Stimulated activated CD4-positive, alpha-beta T cell treated with anti-CD3 and anti-CD28 coated beads, Interleukin-1b, Interleukin-23, amount 100 ng/mL, for 48 hours (primary cell): ENCODE measurements around the gene STK38.
"Not testable (repeated sequence)": the region's sequence is repeated elsewhere in the genome, so short reads cannot be mapped to it uniquely, and the experiment has no call there.

ENCODE experiments used
- DNase-seq: peaks from one replicate; pipeline ENCODE4 v3.0.0-alpha.2; 2020

The STK38 gene

DNA sequence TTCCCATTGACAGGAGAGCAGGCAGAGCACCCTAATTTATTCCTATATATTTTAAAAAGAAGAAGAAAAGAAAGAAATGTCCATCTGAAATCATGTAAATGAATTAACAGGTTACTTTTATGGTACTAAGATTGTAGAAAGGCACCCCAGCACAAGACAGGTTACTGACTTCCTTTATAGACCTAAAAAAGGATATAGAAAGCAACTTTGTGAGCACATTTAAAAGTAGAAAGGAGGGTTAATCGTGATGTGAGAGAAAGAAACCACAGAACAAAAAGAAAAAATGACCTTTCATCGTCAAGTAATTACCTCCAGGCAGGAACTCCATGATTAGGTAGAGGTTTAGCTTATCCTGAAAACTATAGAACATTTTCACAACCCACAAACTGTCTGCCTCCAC lies 29.9 kb downstream of the STK38 start:
- DNase-seq, result no peak

DNA sequence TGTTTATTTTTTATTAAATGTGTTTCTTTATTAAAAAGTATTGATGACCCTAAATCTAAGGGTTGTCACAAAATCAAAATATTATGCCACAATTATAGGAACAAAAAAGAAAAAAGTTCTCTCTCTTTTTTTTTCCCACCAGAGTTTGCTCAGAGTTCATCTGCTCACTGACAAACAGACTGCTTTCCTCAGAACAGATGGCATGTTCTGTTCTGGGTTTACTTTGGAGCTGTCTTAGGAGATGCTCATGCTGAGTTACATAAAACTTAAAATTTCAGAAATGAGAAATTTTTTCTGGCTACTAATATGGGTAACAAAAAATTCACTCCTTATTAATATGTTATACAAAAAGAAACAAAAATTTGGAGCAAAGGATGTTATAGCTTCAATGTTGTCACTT lies 30.3 kb downstream of the STK38 start:
- DNase-seq, result no peak

DNA sequence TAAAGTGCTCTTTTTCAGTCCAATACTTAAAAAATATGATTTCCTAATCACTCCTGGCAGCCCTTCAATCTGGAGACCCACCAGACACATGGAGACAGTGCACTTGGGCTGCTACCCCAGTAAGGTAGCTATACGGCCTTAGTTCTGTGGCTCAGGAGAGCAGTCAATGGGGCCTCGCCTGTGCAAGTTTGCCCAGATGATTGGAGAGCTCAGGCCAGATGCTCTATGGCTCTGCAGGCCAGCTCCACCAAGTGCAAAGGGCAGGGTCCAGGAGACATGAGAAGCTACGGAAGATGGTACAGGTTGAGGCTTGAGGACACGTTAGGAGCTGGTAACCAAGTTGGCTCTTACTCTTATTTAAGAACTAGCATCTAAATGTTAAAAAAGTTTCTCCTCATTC lies 30.7 kb downstream of the STK38 start:
- DNase-seq, result no peak

DNA sequence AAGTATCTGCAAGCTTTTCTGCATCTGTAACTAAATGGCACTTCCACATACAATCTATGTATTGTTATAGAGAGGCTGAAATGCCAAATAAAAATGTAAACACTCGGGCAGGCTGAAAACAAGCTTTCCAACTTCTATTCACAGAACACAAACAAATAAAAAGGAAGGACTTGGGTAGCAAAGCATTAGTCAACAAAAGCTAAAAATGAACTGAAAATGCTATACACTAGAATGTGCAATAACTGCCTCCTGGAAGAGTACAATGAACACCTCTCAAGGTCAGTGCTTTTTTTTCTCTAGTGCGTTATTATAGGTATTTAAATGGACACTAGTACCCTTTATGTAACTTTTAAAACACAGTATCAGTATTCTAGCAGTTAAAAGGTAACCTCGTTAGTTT lies 31.4 kb downstream of the STK38 start:
- DNase-seq, result no peak

DNA sequence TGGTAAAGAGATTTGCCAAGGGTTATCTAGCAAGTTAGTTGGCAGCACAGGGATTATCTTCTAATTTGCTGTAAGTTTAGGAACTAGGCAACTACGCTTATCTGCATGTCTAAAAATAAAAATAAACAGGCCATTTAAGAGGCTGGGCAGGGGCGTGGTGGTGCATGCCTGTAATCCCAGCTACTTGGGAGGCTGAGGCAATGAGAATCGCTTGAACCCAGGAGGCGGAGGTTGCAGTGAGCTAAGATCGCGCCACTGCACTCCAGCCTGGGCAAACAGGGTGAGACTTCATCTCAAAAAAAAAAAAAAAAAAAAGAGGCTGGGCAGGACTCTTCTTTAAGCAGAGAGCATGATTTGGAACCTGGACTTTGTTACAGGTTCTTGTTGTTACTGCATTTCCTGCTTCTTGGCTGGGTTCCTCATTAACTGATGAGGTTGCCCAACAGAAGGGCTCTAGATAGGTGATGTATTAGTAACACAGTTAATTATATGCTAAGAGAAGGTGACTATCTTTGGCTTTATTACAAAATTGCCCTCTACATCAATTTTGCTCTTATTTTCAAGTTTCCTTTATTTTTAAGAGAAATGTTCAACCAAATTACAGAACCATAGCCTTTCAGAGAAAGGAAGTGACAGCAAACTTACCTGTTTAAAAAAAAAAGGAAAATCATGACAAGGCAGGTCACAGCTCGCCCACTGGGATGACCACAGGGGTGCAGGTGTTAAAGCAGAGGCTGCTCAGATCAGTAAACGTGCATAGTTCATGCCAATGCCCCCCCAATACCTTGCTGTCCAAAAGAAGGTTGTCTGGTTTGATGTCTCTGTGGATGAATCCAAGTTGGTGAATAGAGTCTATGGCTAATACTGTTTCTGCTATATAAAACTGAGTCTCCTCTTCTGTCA lies 32.5 kb downstream of the STK38 start:
- DNase-seq, result no peak

DNA sequence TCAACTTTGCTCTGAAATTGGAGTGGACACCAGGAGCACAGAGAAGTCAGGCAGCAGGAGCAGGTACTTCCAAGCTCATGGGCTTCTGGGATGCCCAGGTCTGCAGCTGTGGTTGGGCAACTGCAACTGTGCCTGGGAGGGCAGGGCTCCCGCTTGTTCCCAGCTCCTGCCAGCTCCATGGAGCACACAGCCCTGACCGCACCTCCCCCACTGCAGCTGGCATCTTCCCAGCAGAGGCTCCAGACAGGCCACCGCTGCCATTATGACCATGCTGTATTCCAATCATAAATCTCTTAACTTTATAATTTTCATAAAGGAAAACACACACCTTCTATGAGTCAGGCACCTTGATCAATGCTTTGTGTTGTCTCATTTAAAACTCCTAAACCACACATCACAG lies 36.9 kb downstream of the STK38 start:
- DNase-seq, result no peak

DNA sequence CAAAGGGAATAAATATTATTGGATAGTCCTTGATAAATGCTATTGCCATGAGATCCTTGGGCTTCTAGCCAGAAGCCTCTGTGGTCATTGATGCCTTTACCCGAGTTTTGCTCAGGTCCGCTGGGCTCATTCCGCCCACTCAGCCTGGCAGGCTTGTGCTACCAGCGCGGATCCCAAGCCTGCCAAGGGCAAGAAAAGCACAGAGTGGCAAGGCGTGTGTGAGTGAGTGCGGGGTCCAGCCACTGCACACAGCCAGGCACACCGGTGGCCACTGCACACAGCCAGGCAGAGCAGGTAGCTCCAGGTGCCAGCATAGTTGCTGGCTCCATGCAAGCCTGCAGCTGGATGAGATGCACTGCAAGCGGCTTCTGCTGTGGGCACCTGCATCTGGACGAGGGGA lies 38.7 kb downstream of the STK38 start:
- DNase-seq, result no peak

DNA sequence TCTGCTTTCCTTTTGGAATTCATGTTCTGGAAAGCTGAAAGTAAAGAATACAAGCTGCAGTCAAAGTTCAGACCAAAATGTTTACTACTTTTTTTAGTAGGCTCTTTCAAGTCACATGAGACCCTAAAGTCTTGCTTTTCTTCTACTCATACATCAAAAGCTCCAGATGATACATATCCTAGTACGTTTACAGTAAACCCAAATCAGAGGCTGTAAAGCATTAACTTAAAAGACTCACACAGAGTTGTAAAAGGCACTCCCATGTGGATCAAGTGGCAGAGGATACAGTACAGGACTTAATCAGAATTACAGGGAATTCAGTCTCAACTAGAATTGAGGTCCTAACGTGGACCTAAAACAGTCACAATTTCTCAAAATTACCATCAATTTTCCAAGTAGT lies 40.7 kb downstream of the STK38 start:
- no peak for DNase-seq

DNA sequence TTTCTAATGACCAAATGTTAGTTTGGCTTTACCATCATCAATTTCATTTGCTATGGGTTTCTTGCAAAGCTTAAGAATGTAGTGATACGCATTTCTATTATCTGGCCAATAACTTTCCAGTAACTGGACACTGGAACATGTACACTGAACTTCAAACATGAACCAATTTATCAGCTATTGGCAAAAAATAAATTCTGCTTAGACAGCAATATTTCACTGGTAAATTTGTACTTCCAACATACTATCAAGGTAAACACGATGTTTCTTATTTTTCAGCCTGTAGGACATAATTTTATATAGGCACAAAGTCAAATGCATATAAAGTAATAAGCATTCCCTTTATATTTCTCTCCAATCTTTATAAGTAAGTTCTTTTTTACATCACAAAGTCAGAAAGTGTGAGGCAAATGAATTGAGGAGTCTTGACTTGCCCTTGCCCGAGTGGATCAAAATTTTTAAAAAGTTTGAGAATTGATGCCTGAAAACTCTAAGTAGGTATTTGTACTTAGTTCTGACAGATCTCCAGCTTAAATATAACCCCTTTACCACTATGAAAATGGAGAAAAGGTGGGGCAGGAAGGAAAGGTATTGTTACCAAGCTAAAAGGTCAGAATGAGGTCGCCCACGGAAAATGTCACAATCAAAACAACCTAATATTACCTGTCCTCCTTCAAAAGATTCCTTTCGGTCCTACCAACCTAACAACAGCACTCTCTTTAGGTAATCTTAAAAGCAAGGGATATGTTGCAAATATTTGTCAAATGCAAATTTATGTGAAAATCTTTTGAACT lies 41.3 kb downstream of the STK38 start:
- no peak for DNase-seq

DNA sequence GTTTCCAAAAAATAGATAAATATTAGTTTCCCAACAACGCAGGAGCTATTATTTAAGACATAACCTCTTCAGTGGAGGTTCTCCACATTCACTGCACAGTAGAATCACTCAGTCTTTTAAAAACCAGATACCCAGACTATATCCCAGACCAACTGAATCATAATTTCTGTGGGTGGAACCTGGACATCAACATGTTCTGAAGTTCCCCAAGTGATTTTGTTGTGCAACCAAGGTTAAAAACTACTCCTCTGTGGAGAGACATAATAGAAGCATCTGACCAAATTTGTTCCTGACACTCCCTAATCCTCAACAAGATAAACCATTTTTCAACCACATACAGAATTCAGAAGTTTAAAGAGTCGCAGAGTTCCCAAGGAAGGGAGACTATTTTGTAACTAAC lies 42.3 kb downstream of the STK38 start:
- DNase-seq, result no peak

DNA sequence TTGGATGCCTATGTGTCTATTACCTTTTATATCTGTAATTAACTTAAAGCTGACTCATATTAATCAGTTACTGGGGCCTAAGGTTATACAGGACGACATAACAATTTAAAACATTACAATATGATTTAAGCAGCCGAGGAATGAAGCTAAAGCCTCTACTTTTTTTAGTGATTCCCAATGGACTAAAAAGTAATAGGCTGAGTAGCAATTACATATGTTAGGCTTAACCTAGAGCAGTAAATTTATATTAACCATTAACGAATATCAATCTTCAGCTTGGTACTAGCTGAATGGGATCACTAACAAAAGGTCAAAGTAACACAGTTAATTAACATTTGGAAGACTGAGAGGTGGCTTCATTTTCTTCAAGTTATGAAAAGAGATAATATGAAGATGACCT lies 43.1 kb downstream of the STK38 start:
- DNase-seq, result no peak

DNA sequence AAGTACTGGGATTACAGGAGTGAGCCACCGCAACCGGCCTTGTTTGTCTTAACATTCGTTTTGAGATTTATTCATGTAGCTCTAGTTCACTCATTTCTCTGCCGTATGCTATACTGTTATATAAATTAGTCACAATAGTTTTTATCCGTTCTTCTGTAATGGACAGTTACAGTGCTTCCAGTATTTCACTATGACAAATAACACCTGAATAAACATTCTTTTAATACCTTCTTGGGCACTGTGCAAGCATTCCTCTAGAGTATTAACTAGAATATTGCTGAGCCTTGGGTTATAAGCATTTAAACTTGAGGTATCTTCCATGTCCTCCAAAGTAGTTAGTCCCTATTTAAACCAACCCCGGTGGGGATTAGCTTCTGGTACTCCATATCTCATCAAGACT lies 45.6 kb downstream of the STK38 start:
- DNase-seq, result no peak

DNA sequence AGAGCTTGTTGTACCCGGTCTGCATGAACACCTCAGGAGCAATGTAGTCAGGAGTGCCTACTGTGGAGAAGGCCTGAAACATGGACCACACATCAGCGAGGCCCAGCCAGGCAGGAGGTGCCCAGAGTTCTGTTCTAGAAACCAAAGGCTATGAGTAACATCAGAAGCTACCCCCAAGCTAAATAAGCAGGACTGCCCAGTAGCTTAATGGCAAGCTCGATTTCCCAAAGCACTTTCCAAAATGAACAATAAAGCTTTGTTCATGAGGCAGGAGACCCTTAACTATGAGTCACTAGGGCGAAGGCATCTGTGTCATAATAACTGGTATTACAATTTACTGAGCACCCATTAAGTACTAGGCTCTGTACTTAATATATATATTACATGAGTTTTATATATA lies 47.4 kb downstream of the STK38 start:
- DNase-seq, result no peak

DNA sequence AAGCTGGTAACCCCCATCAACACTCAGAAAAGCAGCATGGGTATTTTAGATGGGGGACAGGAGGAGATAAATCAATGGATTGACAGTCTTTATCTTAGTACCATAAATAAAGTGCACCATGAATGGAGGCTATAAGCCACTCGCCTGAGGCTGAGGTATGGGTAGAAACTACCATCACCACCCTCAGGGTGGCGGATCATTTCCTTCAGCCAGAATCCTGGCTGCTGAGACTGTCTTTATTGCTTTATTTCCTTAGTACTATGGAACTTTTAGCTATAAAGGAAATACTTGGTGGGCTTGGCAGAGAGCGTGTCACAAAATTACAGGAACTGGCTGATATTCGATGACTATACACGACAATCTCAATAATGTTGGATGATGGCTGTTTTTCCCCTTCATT lies 52.2 kb downstream of the STK38 start:
- no peak for DNase-seq

DNA sequence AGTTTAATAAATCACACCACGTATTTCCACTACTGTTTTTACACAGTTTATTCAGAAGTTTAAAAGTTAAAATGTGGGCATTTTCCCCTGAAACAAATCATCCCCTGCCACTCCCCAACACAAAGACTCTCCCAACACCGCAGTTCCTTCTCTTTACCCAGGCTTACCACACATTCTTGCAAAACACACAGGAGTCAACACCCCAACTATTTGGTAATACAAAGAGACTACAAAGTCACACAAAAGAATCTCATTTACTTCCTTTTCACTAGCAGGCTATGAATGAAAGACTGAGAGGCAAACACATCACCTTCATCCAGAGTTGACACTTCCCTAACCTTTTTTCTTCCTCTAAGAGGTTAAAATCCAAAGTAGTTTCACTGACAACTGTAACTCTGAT lies 53.4 kb downstream of the STK38 start:
- DNase-seq, result no peak

DNA sequence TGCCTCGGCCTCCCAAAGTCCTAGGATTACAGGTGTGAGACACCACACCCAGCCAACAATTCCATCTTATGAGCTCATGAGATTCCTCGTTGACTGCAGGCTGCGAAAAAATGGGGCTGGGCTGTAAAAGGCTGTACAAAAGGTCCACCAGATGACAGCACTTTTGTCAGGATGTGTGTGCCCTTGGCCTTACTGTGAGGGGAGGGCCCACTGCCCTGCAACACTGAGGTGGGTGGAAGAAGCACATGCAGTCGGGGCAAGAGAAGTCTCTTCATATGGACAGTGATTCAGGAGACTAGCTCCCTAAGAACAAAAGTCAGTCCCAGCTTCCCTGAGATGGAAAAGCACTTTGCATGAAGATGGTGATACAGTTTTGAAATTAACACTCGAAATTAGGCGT lies 54.0 kb downstream of the STK38 start:
- no peak for DNase-seq

DNA sequence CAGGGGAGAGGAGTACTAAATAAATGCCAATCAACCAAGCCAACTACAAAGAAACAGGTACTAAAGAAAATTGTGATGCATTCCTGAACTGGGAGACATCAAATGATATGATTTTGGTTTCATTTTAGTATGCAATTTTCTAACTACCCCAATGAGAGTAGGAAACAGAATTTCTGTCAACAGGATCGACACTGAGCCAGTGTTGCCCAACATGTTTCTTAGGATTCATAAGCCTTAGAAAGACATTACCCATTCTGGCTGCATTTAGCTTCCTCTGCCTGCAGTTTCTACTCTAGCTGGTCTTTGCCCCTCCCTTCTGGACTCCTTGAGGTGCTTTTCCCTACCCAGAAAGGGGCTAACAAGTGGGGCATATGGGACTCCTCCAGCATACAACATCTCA lies 54.7 kb downstream of the STK38 start:
- no peak for DNase-seq

DNA sequence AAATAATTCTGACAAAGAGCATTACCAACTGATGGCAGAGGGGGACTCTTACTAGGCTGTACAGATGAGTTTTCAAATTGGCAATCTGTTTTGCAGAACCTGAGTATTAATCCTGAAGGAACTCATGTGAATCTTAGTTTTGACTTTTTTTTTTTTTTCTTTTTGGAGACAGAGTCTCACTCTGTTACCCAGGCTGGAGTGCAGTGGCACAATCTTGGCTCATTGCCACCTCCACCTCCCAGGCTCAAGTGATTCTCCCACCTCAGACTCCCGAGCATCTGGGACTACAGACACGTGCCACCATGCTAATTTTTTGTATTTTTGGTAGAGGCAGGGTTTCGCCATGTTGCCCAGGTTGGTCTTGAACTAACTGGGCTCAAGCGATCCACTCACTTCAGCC lies 55.2 kb downstream of the STK38 start:
- DNase-seq, result no peak

DNA sequence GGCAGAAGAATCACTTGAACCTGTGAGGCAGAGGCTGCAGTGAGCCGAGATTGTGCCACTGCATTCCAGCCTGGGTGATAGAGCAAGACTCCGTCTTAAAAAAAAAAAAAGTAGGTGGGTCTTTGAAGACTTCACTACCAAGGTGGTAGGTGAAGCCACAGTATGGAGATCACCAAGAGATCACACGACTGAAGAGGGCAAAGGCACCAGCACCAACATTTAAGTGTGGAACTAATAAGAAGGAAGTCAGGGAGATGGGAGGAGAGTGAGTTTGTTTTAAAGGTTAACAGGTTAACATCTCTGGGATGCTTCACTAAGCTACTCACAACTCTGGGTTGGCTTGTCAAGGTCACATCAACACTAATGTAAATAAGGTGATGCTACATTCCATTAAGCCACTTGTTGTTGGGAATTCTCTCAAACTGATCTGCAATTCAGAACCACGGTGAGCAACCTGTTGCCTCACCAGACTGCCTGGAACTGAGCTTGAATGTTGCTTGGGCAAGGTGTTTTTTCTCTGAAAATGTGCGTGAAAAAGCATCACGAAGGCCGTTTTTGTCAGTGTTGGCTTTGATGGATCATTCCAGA lies 55.8 kb downstream of the STK38 start:
- no peak for DNase-seq

DNA sequence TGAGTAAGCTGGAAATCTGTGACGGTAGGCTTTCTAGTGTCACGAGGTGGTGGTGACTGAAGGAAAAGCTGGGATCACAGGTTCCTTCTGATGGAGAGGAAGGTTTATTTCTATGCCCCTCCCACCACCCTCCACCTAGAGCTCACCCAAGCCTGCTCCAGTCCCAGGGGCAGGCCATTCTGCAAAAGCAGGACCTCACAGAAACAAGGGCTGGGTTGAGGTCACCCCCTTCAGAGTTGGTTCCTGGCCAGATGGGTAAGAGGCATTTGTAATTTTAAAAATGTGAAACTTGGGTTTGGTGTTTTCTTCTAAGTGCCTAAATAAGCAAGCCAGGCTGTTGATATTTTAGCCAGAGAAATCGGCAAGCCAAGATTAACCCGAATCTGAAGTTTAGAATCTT lies 57.9 kb downstream of the STK38 start:
- no peak for DNase-seq

DNA sequence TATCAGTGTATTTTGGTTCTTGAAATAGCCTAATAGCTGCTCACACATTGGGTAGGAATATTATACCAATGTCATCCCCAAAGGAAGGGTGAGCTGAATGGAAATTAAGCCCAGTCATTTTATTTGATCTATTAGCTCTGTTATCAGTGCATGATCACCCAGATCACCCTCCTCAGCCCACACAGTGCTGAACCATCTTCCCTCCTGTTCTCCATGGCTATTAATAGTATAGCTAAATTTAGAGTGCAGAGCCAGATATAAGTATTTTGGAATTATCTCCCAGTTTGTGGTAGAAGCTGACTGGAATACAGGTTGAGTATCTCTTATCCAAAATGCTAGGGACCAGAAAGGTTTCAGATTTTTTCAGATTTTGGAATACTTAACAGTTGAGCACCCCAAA lies 59.1 kb downstream of the STK38 start:
- DNase-seq, result no peak

DNA sequence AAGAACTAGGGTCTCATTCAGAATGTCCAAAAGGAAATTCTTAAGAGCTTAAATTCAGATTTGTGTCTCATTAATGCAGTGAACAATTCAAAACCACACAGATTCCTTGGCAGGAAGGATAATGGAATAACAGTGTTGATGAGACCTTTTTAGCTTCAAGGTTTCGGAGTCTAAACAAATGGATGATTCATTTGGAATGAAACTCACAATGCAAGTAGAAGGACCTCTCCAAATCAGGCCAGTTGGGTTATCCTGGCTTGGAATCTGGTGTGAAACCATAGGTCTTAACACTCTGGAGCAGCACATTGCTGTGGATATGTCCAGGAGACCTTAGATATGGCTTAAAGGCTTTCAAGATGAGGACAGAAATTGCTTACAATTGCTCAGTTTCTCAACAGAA lies 59.6 kb downstream of the STK38 start:
- DNase-seq, result no peak

DNA sequence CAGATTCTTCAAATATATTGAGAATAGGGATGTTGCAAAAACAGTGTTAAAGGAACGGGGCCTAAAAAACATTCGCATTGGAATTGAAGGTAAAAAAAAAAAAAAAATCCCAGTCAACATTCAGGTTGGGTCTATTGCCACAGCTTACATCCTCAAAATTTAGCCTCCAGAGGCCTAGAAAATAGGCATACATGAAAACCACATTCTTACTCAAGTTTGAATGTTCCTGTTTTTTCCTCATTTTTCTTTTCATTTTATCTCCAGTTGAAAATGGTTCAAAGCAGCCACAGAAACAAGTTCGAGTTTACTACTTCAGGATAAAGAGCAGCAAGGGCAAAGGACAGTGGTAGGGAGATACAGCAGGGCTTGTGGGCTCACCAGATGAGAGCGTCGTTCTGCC lies 62.5 kb downstream of the STK38 start:
- DNase-seq, result no peak

DNA sequence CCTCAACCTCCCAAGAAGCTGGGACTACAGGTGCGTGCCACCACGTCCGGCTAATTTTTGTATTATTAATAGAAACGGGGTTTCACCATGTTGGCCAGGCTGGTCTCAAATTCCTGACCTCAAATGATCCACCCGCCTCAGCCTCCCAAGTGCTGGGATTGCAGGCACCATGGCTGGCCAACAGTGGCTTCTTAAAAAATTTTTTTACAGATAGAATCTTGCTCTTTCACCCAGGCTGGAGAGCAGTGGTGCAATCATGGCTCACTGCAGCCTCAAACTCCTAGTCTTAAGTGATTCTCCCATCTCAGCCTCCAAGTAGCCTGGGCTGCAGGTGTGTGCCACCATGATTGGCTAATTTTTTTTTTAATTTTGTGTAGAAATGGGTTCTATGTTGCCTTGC lies 64.0 kb downstream of the STK38 start:
- DNase-seq, result not testable (repeated sequence)
